NCI-H774 (cell line): Measurements from ENCODE around the gene TTLL12.

Experiments
- DNase-seq: peaks from one replicate; lab custom pipeline; 2025; lab: John Stamatoyannopoulos, UW

The TTLL12 gene

GRCh38 chr22:43127166-43127908 lies 59.6 kb downstream of the TTLL12 start:
- no peak for DNase-seq

- no peak for DNase-seq
Observed at GRCh38 chr22:43126501-43127165, 60.3 kb downstream of the TTLL12 start.

GRCh38 chr22:43118953-43119458 lies 67.9 kb downstream of the TTLL12 start:
- DNase-seq: no peak

GRCh38 chr22:43118024-43118849 lies 68.7 kb downstream of the TTLL12 start:
- DNase-seq: no peak

DNA sequence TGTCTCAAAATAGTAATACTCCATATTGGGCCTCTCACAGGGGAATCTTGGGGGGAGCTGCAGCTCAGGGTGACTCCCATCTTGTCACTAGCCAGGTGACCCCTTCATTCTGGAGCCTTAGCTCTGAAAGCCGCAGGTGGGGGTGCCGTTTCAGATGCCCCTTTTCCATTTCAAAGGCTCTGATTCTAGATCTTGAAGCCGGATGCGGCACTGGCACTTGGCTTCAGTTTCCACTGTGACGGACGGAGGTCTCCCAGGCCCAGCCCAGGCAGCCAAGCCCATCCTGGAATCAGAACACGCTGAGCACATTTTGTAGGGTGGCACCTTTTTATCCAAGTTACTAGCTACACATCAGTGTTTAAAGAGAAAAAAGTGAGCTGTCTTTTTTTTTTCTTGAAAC lies 70.0 kb downstream of the TTLL12 start:
- DNase-seq: no peak
